ENCODE results near the gene KANSL1. TPM values are rescaled to one million over a fixed set of nuclear protein-coding genes. Genes with fewer than 3 reads are reported as not detected.
"Not testable (repeated sequence)": the region's sequence is repeated elsewhere in the genome, so short reads cannot be mapped to it uniquely, and the experiment has no call there.

KANSL1 gene
- polyA plus RNA-seq, 4 donors = 66.4 to 80.7 (median 69.0) TPM

DNA sequence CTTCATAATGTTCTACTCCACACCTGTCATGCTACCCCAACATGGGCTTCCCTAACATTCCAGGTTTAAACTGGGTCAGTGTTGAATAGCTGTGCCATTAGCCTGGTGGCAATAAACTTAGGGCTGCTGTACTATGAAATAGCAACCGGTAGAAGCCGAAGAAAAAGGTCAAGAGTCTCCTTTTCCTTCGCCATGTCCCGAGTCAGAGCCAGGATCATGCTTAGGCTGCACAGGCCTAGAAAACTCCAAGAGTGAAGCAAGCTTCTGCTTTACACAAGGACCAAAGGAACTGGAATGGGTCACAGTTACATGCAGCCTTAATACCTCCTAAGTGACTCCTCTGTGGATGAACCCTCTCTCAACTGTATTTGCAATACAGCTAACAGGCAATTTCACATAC lies 105.4 kb downstream of the KANSL1 start:
- DNase-seq (ENCODE audit: low read depth in 4 of 4, low spot score in 3 of 4) = not testable (repeated sequence)

DNA sequence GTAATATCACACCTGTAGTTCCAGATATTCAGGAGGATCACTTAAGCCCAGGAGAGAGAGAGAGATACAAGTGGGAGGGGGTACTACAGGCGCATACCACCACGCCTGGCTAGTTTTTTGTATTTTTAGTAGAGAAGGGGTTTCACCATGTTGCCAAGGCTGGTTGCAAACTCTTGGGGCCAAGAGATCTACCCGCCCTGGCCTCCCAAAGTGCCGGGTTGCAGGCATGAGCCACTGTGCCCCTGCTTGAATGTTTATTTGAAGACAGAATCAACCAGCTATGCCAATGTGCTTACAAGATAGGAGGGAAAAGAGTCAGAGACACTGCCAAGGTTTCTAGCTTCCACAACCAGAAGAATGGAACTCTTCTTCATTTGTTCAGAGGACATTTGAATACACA lies 106.4 kb downstream of the KANSL1 start:
- no peak for DNase-seq (ENCODE audit: low read depth in 4 of 4, low spot score in 3 of 4)

DNA sequence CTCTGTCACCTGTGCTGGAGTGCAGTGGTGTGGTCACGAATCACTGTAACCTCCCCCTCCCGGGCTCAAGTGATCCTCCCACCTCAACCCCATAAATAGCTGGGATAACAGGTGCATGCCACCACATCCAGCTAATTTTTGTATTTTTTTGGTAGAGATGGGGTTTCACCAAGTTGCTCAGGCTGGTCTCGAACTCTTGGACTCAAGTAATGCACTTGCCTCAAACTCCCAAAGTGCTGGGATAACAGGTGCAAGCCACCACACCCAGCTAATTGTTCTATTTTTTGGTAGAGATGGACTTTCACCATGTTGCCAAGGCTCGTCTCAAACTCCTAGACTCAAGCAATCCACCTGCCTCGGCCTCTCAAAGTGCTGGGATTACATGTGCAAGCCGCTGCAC lies 107.7 kb downstream of the KANSL1 start:
- no peak for DNase-seq (ENCODE audit: low read depth in 4 of 4, low spot score in 3 of 4)

- DNase-seq (ENCODE audit: low read depth in 4 of 4, low spot score in 3 of 4) = no peak
These were observed 111.0 kb downstream of the KANSL1 start for GRCh38 chr17:46082257-46082656.

DNA sequence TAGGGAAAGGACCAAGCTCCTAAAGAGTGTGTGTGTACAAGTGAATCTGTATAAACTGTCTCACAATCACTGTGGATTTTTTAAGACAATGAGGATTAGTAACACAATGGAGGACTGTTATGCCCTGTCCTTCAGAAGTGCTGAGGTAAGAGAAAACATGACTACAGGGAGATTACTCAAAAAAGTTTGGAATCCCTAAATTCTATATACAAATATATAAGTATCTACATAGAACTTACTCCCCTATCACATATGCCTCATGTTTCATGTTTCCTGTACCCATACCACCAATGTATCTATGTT lies 112.3 kb downstream of the KANSL1 start:
- DNase-seq (ENCODE audit: low read depth in 4 of 4, low spot score in 3 of 4) = no peak

DNA sequence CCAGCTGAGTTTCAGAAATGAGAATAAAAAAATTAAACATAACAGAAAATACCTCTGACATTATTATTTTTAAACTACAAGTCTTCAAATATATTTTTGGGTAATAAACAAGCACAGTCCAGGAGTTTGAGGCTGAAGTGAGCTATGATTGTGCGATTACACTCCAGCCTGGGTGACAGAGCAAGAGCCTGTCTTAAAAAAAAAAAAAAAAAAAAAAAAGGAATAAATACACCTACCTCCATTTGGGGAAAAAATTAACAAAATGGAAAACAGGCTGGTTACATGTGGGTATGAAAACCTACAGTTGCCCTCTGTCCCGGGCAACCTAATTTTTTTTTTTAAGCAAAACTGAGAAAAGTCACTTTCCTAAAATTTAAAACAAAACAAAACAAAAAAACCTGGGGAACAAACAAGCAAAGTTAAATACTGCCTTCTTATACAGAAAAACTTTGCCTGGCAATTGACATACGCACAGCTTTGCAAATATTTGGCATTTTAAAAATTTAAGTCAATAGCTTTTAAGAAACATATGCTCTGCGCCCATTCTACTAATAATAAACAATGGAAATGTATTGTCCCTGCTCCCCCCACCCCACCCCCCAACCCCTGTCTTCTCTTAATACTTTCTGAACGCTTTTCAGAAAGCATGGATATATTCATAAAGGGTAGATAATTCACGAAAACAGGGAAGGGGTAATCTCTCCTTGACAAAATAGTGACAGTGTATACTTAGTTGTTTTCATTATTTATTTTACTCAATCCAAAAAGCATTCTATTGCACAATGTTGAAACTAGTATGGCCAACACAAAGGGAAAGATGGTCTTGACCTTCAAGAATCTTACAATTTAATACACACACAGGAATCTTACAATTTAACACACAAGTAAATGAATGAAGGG lies 112.9 kb downstream of the KANSL1 start:
- DNase-seq (ENCODE audit: low read depth in 4 of 4, low spot score in 3 of 4) = no peak

DNA sequence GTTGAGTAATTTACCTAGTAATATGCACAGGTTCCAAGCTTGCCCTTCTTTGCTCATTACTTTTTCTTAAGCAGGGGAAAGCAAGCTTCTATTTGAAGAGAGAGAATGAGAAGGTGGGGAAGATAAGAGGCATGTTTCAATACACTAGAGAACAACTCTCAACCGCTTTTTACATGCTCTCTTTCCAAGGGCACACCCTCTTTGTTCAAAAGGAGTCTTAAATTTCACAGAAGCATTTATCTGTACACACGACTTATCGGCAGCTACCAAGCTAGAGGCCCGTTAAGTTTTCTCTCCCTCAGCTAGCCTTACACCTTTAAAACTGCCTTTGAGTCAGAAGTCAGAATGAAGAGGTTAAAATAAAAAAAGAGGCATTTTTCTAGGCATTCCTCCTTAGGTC lies 114.6 kb downstream of the KANSL1 start:
- no peak for DNase-seq (ENCODE audit: low read depth in 4 of 4, low spot score in 3 of 4)

DNA sequence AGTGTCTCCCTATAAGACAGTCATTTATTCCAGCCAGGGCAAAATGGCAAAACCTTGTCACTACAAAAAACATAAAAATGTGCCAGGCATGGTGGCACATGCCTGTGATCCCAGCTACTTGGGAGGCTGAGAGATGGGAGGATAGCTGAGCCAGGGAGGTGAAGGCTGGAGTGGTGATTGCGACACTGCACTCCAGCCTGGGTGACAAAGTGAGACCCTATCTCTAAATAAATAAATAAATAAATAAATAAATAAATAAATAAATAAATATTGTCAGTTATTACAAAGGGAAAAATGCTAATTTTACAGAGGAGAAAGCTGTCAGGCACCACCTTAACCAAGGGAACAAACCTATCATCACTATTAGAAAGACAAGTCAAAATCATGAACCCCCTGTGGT lies 118.7 kb downstream of the KANSL1 start:
- no peak for DNase-seq (ENCODE audit: low read depth in 4 of 4, low spot score in 3 of 4)

DNA sequence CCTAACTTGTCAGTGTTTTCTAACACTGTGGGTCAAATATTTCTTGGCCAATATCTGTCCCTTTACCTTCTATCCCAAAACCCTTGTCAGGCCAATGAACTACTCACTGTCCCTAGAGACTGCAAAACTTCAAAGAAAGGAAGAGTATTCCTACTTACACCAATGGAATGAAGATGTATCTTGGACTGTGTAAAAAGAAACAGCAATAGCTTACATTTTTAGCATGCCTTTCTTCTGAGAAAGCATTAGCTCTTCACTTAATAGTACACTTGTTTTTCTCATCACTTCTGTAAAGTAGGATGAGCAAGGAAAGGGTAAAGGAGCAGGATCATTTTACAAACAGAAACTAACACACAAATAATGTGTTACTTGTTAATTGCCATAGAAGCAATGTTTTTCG lies 120.2 kb downstream of the KANSL1 start:
- DNase-seq (ENCODE audit: low read depth in 4 of 4, low spot score in 3 of 4) = no peak

GRCh38 chr17:46071796-46072195 lies 121.4 kb downstream of the KANSL1 start:
- no peak for DNase-seq (ENCODE audit: low read depth in 4 of 4, low spot score in 3 of 4)

DNA sequence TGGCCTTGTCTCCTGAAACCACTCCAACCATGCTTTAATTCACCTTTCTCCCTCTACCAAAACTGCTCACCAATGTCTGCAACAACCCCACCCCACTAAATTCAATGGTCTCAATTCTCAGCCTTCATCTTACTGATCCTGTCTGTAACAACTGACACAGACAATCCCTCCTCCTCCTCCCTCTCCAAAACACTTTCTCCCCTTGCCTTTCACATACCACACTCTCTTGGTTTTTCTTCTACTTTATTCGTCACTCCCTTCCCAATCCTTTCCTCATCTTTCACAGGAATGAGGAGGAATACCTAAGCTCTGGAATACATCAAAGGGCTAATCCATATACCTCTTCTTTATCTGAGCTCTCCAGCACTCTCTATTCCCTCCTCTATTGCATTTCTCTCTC lies 128.8 kb downstream of the KANSL1 start:
- no peak for DNase-seq (ENCODE audit: low read depth in 4 of 4, low spot score in 3 of 4)

DNA sequence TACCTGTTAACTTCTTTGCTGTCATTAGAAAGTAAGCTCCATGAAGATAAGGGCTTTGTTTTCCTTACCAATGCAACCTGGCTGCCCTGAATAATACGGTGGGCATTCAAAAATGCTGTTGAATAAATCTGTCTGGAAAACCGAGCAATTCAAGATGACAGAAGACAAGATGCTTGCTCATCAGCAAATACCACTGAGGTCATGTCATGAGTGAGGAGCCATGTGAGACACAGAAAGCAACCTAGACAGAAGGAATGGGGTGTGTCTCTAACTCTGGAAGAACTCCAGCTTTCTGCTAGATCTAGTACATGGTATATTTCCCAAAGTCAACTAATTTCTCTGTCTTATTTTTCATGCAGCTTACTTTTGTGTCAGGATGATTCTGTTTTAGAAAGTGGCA lies 130.0 kb downstream of the KANSL1 start:
- DNase-seq (ENCODE audit: low read depth in 4 of 4, low spot score in 3 of 4) = no peak

GRCh38 chr17:46061435-46061834 lies 131.8 kb downstream of the KANSL1 start:
- no peak for DNase-seq (ENCODE audit: low read depth in 4 of 4, low spot score in 3 of 4)

GRCh38 chr17:46060461-46060860 lies 132.8 kb downstream of the KANSL1 start:
- DNase-seq (ENCODE audit: low read depth in 4 of 4, low spot score in 3 of 4) = no peak

GRCh38 chr17:46059486-46059885 lies 133.7 kb downstream of the KANSL1 start:
- no peak for DNase-seq (ENCODE audit: low read depth in 4 of 4, low spot score in 3 of 4)

DNA sequence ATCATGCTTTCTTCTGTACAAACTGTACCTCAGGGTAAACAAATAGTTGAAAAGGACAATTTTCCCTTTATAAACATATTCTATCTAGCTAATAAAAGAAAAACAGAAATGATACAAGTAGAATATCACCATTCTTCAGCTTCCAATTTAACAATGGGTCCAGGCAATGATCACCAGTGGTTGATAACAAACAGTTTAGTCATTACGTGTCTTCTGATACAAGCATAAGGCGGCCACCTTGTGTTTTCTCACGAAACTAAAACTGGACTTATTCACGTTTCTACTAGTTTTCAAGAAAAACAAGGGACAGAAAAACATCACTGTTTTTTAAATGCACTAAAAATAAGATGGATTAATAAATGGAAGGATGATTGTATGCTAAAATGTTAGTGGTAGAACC lies 135.9 kb downstream of the KANSL1 start:
- DNase-seq (ENCODE audit: low read depth in 4 of 4, low spot score in 3 of 4) = no peak

DNA sequence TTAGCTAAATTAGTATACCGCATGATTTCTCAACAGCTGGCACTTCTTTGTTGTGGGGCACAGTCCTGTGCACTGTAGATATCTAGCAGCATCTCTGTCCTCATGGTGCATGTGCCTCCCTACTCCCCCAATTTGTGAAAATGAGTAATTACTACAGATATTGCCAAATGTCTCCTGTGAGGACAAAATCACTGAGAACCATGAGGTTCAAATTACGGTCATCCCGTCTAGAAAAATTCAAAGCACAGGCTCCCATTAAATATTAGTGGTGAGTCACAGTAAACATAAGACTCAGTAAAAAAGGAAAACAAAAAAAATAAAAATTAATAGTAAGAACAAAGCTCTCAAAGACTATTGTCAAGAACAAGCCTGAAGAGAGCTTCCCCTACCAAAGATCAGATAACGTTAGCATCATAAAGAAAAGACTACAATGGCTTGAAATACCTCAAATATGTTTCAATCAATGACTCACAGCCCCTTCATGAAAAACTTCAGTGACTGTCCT lies 136.4 kb downstream of the KANSL1 start:
- DNase-seq (ENCODE audit: low read depth in 4 of 4, low spot score in 3 of 4) = no peak

DNA sequence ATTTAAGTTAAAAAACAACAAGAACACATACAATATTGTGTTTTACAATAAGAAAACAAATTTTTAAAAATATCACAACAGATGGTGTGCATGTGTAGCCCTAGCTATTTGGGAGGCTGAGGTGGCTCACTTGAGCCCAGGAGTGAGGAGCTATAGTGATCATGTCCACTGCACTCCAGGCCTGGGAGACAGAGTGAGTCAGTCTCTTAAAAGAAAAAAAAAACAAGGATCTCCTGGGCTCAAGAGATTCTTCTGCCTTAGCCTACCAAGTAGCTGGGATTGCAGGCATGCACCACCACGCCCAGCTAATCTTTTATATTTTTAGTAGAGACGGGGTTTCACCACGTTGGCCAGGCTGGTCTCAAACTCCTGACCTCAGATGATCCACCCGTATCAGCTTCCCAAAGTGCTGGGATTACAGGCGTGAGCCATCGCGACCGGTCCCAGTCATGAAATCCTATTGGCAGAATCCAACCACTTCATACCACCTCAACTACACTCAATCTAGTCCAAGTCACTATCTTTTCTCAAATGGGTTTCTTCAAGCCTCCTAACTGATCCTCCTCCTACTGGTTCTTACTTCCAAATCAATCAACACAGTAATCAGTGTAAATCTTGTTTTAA lies 139.2 kb downstream of the KANSL1 start:
- DNase-seq (ENCODE audit: low read depth in 4 of 4, low spot score in 3 of 4) = no peak

GRCh38 chr17:46049656-46050055 lies 143.6 kb downstream of the KANSL1 start:
- DNase-seq (ENCODE audit: low read depth in 4 of 4, low spot score in 3 of 4) = no peak

GRCh38 chr17:46047856-46048255 lies 145.4 kb downstream of the KANSL1 start:
- DNase-seq (ENCODE audit: low read depth in 4 of 4, low spot score in 3 of 4) = no peak

GRCh38 chr17:46047398-46047797 lies 145.8 kb downstream of the KANSL1 start:
- DNase-seq (ENCODE audit: low read depth in 4 of 4, low spot score in 3 of 4) = no peak

- DNase-seq (ENCODE audit: low read depth in 4 of 4, low spot score in 3 of 4) = peak in 1 of 4 donors; percentile 8
These were observed 146.3 kb downstream of the KANSL1 start for GRCh38 chr17:46046957-46047356.

Measured in right renal pelvis (tissue), 4 donors.